ENCODE data around the gene SLC7A8.

DNA sequence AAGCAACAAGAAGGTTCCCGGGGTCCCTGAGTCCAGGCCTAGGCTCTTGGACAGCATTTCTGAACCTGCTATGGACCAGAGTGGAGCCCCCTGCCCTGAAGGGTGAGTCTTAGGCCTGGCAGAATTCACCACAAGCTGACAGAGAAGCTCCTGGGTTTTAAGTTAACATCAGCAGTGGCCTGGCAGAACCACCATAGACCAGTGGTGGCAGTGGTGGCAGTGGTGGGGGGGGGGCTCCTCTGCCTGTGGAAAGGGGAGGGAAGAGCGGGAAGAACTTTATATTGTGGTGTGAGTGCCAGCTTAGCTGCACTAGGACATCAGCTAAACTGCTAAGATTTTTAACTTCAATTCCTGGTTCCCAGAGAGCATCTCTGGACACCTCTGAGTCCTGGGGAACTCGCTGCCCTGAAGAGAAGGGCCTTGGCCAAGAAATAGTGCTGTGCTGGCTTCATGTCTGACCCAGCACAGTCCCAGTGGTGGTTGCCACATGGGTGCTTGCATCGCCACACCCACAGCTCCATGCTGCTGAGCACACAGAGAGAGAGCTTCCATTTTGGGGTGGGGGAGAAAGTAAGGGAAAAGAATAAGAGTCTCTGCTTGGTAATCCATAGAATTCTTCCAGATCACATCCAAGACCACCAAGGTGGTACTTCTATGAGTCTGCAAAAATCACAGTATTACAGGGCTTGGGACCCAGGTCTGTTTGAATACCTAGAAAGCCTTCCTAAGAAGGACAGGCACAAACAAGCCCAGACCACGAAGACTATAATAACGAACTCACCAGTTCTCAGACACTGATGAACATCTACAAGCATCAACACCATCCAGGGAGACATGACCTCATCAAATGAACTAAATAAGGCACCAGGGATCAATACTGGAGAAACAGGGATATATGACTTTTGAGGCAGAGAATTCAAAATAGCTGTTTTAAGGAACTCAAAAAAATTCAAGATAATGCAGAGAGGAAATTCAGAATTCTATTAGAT is 33.9 kb upstream of the SLC7A8 start:
- TF ChIP-seq CTCF (IDR thresholded peaks at IDR 0.05) (no peak), POLR2A (IDR thresholded peaks at IDR 0.05) (no peak), EP300 (IDR thresholded peaks at IDR 0.05) (no peak)
